GM19468 (cell line): ENCODE results near the gene ANKRD53.
A peak's percentile ranks its signal among the peaks of the same experiment; 100 is the strongest.

Experiments used
- ATAC-seq: cut with Tn5 transposase; IDR thresholded peaks from one replicate; pipeline ENCODE4 v1.9.1; 2021; ENCODE audit warnings: mild to moderate bottlenecking, moderate library complexity, moderate number of reproducible peaks; ENCODE audit not compliant: unreplicated experiment; ENCODE audit errors: extremely low read depth

The ANKRD53 gene

GRCh38 chr2:70962885-70963878 lies 15.2 kb upstream of the ANKRD53 start:
- no peak for ATAC-seq

- ATAC-seq: no peak
Observed at GRCh38 chr2:70964133-70964532, 14.3 kb upstream of the ANKRD53 start.

- no peak for ATAC-seq
Observed at GRCh38 chr2:70964596-70965386, 13.6 kb upstream of the ANKRD53 start.

- ATAC-seq: no peak
Observed at GRCh38 chr2:70965506-70965905, 12.9 kb upstream of the ANKRD53 start.

- no peak for ATAC-seq
Observed at GRCh38 chr2:70966681-70967080, 11.7 kb upstream of the ANKRD53 start.

- ATAC-seq: no peak
Observed at GRCh38 chr2:70967189-70967588, 11.2 kb upstream of the ANKRD53 start.

GRCh38 chr2:70974592-70974991 lies 3.8 kb upstream of the ANKRD53 start:
- ATAC-seq: no peak

- no peak for ATAC-seq
Observed at GRCh38 chr2:70975237-70975636, 3.2 kb upstream of the ANKRD53 start.

GRCh38 chr2:70977605-70978205 lies 725 bp upstream of the ANKRD53 start:
- ATAC-seq: no peak

- ATAC-seq: no peak
Observed at GRCh38 chr2:70979180-70979488, 704 bp downstream of the ANKRD53 start.

- ATAC-seq: no peak
Observed at GRCh38 chr2:70979626-70980025, 1.2 kb downstream of the ANKRD53 start.

- no peak for ATAC-seq
Observed at GRCh38 chr2:70981421-70981820, 3.0 kb downstream of the ANKRD53 start.

- ATAC-seq: no peak
Observed at GRCh38 chr2:70981866-70982810, 3.7 kb downstream of the ANKRD53 start.

GRCh38 chr2:70982971-70983370 lies 4.5 kb downstream of the ANKRD53 start:
- no peak for ATAC-seq

GRCh38 chr2:70983506-70984227 lies 5.2 kb downstream of the ANKRD53 start:
- no peak for ATAC-seq

GRCh38 chr2:70984228-70984575 lies 5.8 kb downstream of the ANKRD53 start:
- no peak for ATAC-seq

GRCh38 chr2:70984576-70985282 lies 6.3 kb downstream of the ANKRD53 start:
- peak; percentile 85 for ATAC-seq

GRCh38 chr2:70985283-70985688 lies 6.9 kb downstream of the ANKRD53 start:
- ATAC-seq: no peak

GRCh38 chr2:70985956-70986355 lies 7.5 kb downstream of the ANKRD53 start:
- ATAC-seq: no peak
